SK-N-MC (cell line): ENCODE measurements around the gene MANF.

Experiments used
- EZH2 ChIP-seq: fragments of 200-600 bp; sonication (generic); IDR thresholded peaks from one replicate; pipeline ENCODE4 v1.6.1; 2017; ENCODE audit warnings: antibody characterized with exemption
- FOXP2 ChIP-seq: optimal IDR thresholded peaks from 2 replicates; pipeline ENCODE3; 2011; ENCODE audit warnings: mild to moderate bottlenecking, moderate library complexity; ENCODE audit not compliant: insufficient read depth; ENCODE audit errors: extremely low read length, control extremely low read depth
- POLR2AphosphoS5 ChIP-seq: IDR thresholded peaks from 2 replicates; pipeline ENCODE4 v1.6.1; 2012; ENCODE audit warnings: mild to moderate bottlenecking, low read depth, low read length, borderline replicate concordance

DNA sequence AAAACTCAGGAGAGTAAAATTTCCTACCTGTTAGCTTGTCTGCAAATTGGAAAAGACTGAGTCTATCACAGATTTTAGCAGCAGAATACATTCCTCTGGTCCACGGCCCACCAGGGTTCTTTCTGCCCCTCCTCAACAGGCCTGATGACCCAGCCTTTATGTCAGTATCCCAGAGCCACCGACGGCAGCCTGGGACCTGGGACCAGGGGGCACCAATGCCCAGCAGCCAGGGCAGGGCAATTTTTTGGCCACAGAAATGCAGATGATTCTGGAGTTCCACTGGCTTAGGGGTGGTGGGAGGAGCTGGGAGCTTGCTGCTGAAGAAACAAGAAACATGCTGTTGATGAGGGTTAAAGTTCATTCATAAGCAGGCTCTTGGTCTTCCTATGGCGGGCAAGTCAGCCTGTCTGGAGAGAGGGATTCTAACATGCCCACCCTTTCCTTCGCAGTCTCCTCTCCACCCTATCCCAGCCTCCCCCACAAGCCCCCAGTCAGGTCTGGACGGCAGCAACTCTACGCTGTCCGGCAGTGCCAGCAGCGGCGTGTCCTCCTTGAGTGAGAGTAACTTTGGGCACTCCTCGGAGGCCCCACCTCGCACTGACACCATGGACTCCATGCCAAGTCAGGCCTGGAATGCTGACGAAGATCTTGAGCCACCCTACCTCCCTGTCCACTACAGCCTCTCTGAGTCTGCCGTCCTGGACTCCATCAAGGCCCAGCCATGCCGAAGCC lies 4.3 kb upstream of the MANF start:
- TF ChIP-seq POLR2AphosphoS5 (no peak), EZH2 (no peak), FOXP2 (no peak)
